SK-N-SH (cell line): Measurements from ENCODE around the gene ANKS1B.

Experiments
- CTCF ChIP-seq: fragments of 200-600 bp; sonication (generic); IDR thresholded peaks from 2 replicates; pipeline ENCODE4 v1.6.1; 2017; ENCODE audit warnings: antibody characterized with exemption, mild to moderate bottlenecking, moderate library complexity
- IRF3 ChIP-seq: fragments of 150-350 bp; IDR thresholded peaks from 2 replicates; pipeline ENCODE4 v1.6.1; 2016; ENCODE audit warnings: mild to moderate bottlenecking, low read depth, low read length
- MAX ChIP-seq: IDR thresholded peaks from 2 replicates; pipeline ENCODE4 v1.4.0; 2012; ENCODE audit warnings: low read depth
- NRF1 ChIP-seq: IDR thresholded peaks from 2 replicates; pipeline ENCODE4 v1.6.1; 2012; ENCODE audit warnings: low read depth, mild to moderate bottlenecking, low read length
- POLR2AphosphoS5 ChIP-seq: IDR thresholded peaks from 2 replicates; pipeline ENCODE4 v1.6.1; 2012; ENCODE audit warnings: low read depth, low read length
- REST ChIP-seq: IDR thresholded peaks from 2 replicates; pipeline ENCODE4 v1.6.1; 2012; ENCODE audit warnings: mild to moderate bottlenecking, low read depth, low read length, moderate library complexity
- RFX5 ChIP-seq: IDR thresholded peaks from 2 replicates; pipeline ENCODE4 v1.6.1; 2012; ENCODE audit warnings: mild to moderate bottlenecking, improper control_type of control experiment, low read length
- SIN3A ChIP-seq: IDR thresholded peaks from 2 replicates; pipeline ENCODE4 v1.6.1; 2012; ENCODE audit warnings: low read depth, mild to moderate bottlenecking, low read length, moderate library complexity, borderline replicate concordance
- SMC3 ChIP-seq: IDR thresholded peaks from 2 replicates; pipeline ENCODE4 v1.6.1; 2012; ENCODE audit warnings: low read depth, low read length, improper control_type of control experiment
- TEAD4 ChIP-seq: IDR thresholded peaks from 2 replicates; pipeline ENCODE4 v1.4.0; 2012; ENCODE audit warnings: mild to moderate bottlenecking, borderline replicate concordance; ENCODE audit not compliant: insufficient read depth
- YY1 ChIP-seq: IDR thresholded peaks from 2 replicates; pipeline ENCODE4 v1.4.0; 2012; ENCODE audit warnings: low read depth, mild to moderate bottlenecking

- TF ChIP-seq CTCF (no peak), NRF1 (no peak), YY1 (no peak), IRF3 (no peak), SMC3 (no peak), SIN3A (no peak), POLR2AphosphoS5 (no peak), MAX (no peak), RFX5 (no peak), REST (no peak), TEAD4 (no peak)
These were observed 955.0 kb downstream of the ANKS1B start for GRCh38 chr12:99029511-99030271.
